GM23338 (cell line): ENCODE data around the gene PLBD2. TPM values are rescaled to one million over a fixed set of nuclear protein-coding genes. Genes with fewer than 3 reads are reported as not detected.

Experiments used
- ATAC-seq: fragments of 200-7000 bp; cut with Tn5 transposase; 3 replicates; pipeline ENCODE4 v1.9.1; 2020
- DNase-seq: peaks from one replicate; pipeline ENCODE4 v3.0.0-alpha.2; 2015; ENCODE audit warnings: low spot score
- H2AFZ ChIP-seq: fragments of 200-600 bp; sonication (generic); 2 replicates; pipeline ENCODE4 v1.8.0; 2016; ENCODE audit warnings: antibody characterized with exemption, mild to moderate bottlenecking, moderate library complexity
- H3F3A ChIP-seq: fragments of 200-600 bp; sonication (generic); replicated peaks from 2 replicates; pipeline ENCODE4 v1.8.0; 2017; ENCODE audit warnings: antibody characterized with exemption, mixed run types, low read depth
- H3K27ac ChIP-seq: fragments of 200-600 bp; sonication (generic); 2 replicates; pipeline ENCODE4 v1.6.1; 2016; ENCODE audit warnings: low read depth
- H3K27me3 ChIP-seq: fragments of 200-600 bp; sonication (generic); 2 replicates; pipeline ENCODE4 v1.8.0; 2016; ENCODE audit warnings: mild to moderate bottlenecking, mixed run types, moderate library complexity; ENCODE audit not compliant: insufficient read depth
- H3K36me3 ChIP-seq: fragments of 200-600 bp; sonication (generic); 2 replicates; pipeline ENCODE4 v1.8.0; 2016; ENCODE audit warnings: mild to moderate bottlenecking; ENCODE audit not compliant: insufficient read depth
- H3K4me1 ChIP-seq: fragments of 200-600 bp; sonication (generic); 2 replicates; pipeline ENCODE4 v1.8.0; 2016; ENCODE audit warnings: mild to moderate bottlenecking, moderate library complexity; ENCODE audit not compliant: insufficient read depth
- H3K4me2 ChIP-seq: fragments of 200-600 bp; sonication (generic); 2 replicates; pipeline ENCODE4 v1.7.1; 2017; ENCODE audit warnings: mixed run types
- H3K4me3 ChIP-seq: fragments of 200-600 bp; sonication (generic); 2 replicates; pipeline ENCODE4 v1.6.1; 2016; ENCODE audit warnings: mixed run types
- H3K79me2 ChIP-seq: fragments of 200-600 bp; sonication (generic); replicated peaks from 2 replicates; pipeline ENCODE4 v1.8.0; 2017; ENCODE audit warnings: mild to moderate bottlenecking; ENCODE audit not compliant: insufficient read depth
- H3K9me2 ChIP-seq: fragments of 200-600 bp; sonication (generic); 2 replicates; pipeline ENCODE4 v1.8.0; 2017; ENCODE audit not compliant: insufficient read depth
- H4K20me1 ChIP-seq: fragments of 200-600 bp; sonication (generic); replicated peaks from 2 replicates; pipeline ENCODE4 v1.8.0; 2017; ENCODE audit warnings: mild to moderate bottlenecking; ENCODE audit not compliant: insufficient read depth
- H3K27ac Mint-ChIP-seq: 2 replicates; pipeline ENCODE4 v1.8.0; 2020; ENCODE audit warnings: inconsistent platforms, mild to moderate bottlenecking, moderate library complexity, mixed read lengths
- H3K27me3 Mint-ChIP-seq: 3 replicates; pipeline ENCODE4 v1.8.0; 2022; ENCODE audit warnings: low read depth, mild to moderate bottlenecking, moderate library complexity, mixed read lengths, inconsistent platforms; ENCODE audit not compliant: insufficient read depth, poor library complexity
- H3K36me3 Mint-ChIP-seq: 3 replicates; pipeline ENCODE4 v1.8.0; 2021; ENCODE audit warnings: low read depth, mild to moderate bottlenecking, inconsistent platforms, moderate library complexity, mixed read lengths
- H3K4me1 Mint-ChIP-seq: 3 replicates; pipeline ENCODE4 v1.8.0; 2020; ENCODE audit warnings: mild to moderate bottlenecking, inconsistent platforms, mixed read lengths
- H3K4me3 Mint-ChIP-seq: 3 replicates; pipeline ENCODE4 v1.8.0; 2021; ENCODE audit warnings: moderate library complexity, mild to moderate bottlenecking, inconsistent platforms, mixed read lengths
- H3K9me3 Mint-ChIP-seq: 3 replicates; pipeline ENCODE4 v1.8.0; 2020; ENCODE audit warnings: moderate library complexity, mild to moderate bottlenecking, inconsistent platforms, mixed read lengths
- NANOG ChIP-seq: IDR thresholded peaks from 2 replicates; pipeline ENCODE4 v1.6.1; 2016; ENCODE audit warnings: antibody characterized with exemption, borderline replicate concordance
- POLR2AphosphoS5 ChIP-seq: IDR thresholded peaks from 2 replicates; pipeline ENCODE4 v1.6.1; 2016; ENCODE audit warnings: antibody characterized with exemption, low read depth
- REST ChIP-seq: IDR thresholded peaks from one replicate; pipeline ENCODE4 v1.6.1; 2018; ENCODE audit warnings: antibody characterized with exemption; ENCODE audit not compliant: unreplicated experiment
- ZNF114 ChIP-seq: fragments of 250-450 bp; sonication (Bioruptor Pico); IDR thresholded peaks from 2 replicates; pipeline ENCODE4 v1.5.0; 2020; ENCODE audit warnings: mild to moderate bottlenecking, moderate library complexity
- ZNF462 ChIP-seq: fragments of 250-450 bp; sonication (Bioruptor Pico); IDR thresholded peaks from 2 replicates; pipeline ENCODE4 v1.5.0; 2020; ENCODE audit warnings: mild to moderate bottlenecking, moderate library complexity
- polyA plus RNA-seq: library from polyadenylated mRNA; unstranded; fragments of >200 nt; fragmentation: Nextera tagmentation; extraction: Ambion mirVana; gene quantifications from 2 replicates; pipeline ENCODE4 v1.2.1, GENCODE V29; 2016
- total RNA-seq: library from RNA; depleted of rRNA; stranded (reverse); fragments of >200 nt; shearing (Covaris generic); gene quantifications from 2 replicates; pipeline ENCODE4 v1.2.3, GENCODE V29; 2014

PLBD2 gene
- total and polyA plus RNA-seq, 2 experiments from 2014 or later: 10.2 to 37.1 TPM

- H3K36me3 ChIP-seq: no peaks in the 10 kb centered on the region
- no peak overlapping the region for H3K4me3 Mint-ChIP-seq
- no peak overlapping the region for H3K4me2 ChIP-seq
These were observed 15.1 kb downstream of the PLBD2 start for GRCh38 chr12:113373440-113373839.

More at GRCh38 chr12:113373440-113373839, 15.1 kb downstream of the PLBD2 start:
- Histone ChIP-seq H3K79me2 (no peaks in the 10 kb centered on the region), H3K4me1 (no peaks in the 10 kb centered on the region), H2AFZ (no peak overlapping the region), H3K27me3 (no peaks in the 10 kb centered on the region), H4K20me1 (no peaks in the 10 kb centered on the region; the same call in 1 of the 2 replicates), H3F3A (no peaks in the 10 kb centered on the region), H3K27ac (no peak overlapping the region), H3K4me3 (no peak overlapping the region), H3K9me2 (no peaks in the 10 kb centered on the region)
- peaks cover 24% of the 10 kb centered on the region for H3K36me3 Mint-ChIP-seq
- H3K27ac Mint-ChIP-seq: no peak overlapping the region
- peaks cover 4% of the 10 kb centered on the region for H3K27me3 Mint-ChIP-seq
- no peaks in the 10 kb centered on the region for H3K9me3 Mint-ChIP-seq
- DNase-seq (no peak), ATAC-seq (no peak)
- no peaks in the 10 kb centered on the region for H3K4me1 Mint-ChIP-seq
- TF ChIP-seq POLR2AphosphoS5 (no peak), NANOG (no peak), REST (no peak), ZNF114 (no peak), ZNF462 (CRISPR knock-in tag) (no peak)
